HTR-8/SVneo (cell line): ENCODE data around the gene SERINC2.

Source experiments
- DNase-seq: peaks from one replicate; pipeline ENCODE4 v3.0.0; 2011; ENCODE audit warnings: low spot score, mixed read lengths; ENCODE audit not compliant: insufficient read length
- FAIRE-seq: peaks from 2 replicates; lab custom pipeline; 2011; peaks lifted over from hg19 to GRCh38; lab: Jason Lieb, UNC

Gene SERINC2

DNA sequence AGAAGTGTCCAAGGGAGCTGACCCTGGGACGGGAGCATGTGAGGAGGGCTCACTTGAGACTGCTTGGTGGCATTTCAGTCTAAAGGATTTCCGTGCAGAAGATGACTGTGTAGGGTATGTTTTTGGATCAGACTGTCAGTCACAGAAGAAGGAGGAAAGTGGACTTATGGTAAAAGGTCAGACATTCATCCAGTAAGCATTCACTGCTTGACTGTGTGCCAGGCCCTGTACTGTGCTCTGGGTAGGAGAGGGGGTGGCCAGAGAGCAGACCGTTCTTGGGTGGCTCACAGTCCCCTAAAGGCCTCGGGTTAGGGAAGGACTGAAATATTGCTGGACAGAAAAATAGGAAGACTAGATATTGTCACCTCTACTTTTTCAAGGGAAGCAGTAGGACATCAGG is 2.1 kb upstream of the SERINC2 start:
- FAIRE-seq = no peak
- no peak for DNase-seq

DNA sequence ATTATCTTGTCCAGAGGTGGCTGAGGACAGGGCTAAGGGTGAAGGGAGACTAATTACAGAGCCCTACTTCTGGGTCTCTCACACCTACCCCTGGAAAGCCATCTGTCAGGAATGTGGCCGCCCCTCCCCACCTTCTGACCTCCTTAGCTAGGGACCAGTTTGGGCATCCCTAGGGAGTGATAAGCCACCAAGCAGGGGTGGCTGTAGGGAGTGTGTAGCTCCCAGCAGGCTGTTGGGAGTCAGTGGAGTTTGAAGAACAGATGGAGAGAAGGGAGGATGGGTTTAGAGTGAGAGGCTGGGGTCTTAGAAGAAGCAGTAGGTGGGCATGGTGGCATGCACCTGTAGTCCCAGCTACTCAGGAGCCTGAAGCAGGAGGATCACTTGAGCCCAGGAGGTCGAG is 808 bp upstream of the SERINC2 start:
- no peak for FAIRE-seq
- DNase-seq = no peak

DNA sequence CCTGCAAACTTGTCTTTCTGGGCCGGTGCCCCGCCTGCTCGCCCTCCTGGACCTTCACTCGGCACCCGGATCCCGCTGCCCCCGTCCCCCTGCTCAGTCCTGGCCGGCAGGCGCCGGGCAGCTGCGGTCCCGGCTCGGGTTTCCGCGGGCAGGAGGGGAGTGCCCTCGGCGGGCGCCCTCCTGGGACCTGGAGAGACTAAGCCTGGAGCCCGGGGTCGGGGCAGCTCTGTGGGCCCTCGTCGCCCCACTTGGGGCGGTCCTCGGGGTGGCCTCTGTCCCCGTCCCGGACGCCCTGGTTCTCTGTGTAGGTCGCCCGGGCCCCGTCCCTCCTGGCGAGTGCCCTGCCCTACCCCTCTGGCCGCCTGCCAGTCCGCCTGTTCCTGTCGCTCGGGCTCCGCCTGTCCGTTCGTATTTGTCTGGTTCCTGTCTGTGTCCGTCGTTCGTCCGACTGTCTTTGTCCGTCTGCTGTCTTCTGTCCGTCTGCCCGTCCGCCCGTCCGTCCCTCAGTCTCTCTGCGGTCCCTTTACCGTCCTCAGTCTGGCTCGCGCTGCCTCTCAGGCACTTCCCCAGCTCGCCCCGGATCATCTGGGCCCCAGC is 490 bp downstream of the SERINC2 start:
- DNase-seq = no peak
- FAIRE-seq = no peak

- DNase-seq (no peak), FAIRE-seq (no peak)
These were observed 2.0 kb downstream of the SERINC2 start for GRCh38 chr1:31414980-31415370.

- no peak for DNase-seq
- FAIRE-seq = no peak
These were observed 2.6 kb downstream of the SERINC2 start for GRCh38 chr1:31415658-31416057.

GRCh38 chr1:31416101-31416736 is 3.2 kb downstream of the SERINC2 start:
- FAIRE-seq (no peak), DNase-seq (no peak)

GRCh38 chr1:31417148-31417547 is 4.1 kb downstream of the SERINC2 start:
- no peak for DNase-seq
- FAIRE-seq = no peak

DNA sequence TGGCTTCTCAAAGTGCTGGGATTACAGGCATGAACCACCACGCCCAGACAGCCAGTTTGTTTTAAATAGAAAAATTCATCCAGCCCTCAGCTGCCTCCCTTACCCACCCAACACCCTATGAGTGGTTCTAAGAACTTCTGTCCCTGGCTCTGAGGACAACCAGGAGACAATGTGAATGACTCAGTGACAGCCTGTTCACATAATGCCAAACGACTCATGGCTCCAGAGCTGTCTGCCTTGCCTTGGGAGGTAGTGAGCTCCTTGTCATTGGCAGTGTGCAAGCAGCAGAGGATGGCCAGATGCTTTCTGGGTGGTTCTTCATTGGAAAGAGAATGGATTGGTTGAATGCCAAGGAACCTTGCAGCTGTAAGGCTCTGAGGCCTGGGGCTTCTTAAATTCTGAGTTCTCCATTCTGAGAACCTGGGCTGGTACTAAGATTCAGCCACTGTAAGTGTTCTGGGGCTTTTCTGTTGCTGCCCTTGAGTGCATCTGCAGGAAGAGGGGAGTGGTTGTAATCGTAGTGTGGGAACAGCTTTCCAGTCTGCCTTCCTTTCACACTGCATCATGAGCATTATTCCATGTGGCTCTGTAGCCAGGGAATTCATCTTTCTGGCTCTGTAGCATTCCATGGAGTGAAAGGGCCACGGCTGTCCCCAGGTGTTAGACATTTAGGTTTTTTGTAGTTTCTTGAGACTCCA is 5.8 kb downstream of the SERINC2 start:
- FAIRE-seq (no peak), DNase-seq (no peak)

DNA sequence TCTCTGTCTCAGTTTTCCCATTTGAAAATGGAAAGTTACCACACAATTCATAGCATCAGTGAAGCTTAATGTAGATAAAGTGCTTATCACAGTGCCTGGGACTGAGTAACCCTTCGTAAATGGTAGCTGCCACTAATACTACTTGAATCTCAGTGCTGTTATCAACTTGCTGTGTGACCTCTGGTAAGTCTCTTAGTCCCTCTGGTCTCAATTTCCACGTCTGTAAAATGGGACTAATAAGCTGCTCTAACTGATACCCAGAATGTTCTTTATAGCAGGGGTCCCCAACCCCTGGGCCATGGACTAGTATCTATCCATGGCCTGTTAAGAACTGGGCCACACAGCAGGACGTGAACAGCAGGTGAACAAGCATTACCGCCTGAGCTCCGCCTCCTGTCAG is 7.7 kb downstream of the SERINC2 start:
- DNase-seq = no peak
- no peak for FAIRE-seq

- no peak for FAIRE-seq
- no peak for DNase-seq
These were observed 8.5 kb downstream of the SERINC2 start for GRCh38 chr1:31421371-31422040.

- DNase-seq = peak; percentile 82
- peak; percentile 91 for FAIRE-seq
These were observed 9.7 kb downstream of the SERINC2 start for GRCh38 chr1:31422505-31423319.

DNA sequence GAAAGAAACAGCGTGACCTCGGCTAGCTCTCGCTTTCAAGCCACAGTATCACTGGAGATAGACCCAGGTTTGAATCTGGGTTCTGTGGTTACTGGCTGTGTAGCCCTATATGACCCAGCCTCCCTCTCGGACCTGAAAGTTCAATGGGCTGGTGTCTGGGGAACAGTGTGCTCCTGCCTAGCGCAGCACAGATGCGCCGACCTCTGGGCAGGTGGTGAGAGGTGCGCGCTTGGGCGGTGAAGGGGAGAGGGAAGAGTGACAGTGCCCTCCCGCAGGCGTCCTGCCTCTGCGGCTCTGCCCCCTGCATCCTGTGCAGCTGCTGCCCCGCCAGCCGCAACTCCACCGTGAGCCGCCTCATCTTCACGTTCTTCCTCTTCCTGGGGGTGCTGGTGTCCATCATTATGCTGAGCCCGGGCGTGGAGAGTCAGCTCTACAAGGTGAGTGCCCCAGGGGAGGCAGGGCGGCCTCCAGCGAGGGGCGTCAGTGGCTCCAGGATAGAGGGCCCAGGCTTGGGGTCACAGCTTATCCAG is 10.5 kb downstream of the SERINC2 start:
- DNase-seq (no peak), FAIRE-seq (no peak)

GRCh38 chr1:31424568-31424967 is 11.6 kb downstream of the SERINC2 start:
- FAIRE-seq (no peak), DNase-seq (no peak)

DNA sequence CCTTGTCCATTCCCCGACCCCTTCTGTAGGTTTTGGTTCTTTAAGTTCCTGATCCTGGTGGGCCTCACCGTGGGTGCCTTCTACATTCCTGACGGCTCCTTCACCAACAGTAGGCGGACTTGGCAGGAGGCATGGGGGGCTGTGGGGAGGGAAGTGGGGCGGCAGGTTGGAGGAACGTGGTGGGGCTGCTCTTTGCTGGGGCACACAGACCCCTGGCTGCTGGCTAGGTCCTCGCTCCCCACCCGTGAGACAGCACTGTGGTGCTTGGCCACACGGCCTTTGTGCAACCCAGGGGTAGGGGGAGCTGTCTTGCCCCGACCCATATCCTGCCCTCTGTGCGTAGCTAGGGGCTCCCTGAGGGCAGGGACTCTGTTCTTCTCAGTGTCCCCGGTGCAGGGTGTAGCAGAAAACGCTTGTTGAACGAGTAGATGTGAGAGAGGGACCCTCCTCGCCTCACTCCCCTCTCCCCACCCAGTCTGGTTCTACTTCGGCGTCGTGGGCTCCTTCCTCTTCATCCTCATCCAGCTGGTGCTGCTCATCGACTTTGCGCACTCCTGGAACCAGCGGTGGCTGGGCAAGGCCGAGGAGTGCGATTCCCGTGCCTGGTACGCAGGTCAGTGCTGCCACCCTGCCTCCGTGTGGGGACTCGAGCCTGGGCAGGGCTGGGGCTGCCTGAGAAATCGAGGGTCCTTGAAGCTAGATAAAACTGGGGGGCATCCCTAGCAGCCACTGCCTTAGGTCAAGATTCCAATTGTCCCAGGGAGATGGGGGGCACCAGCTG is 12.5 kb downstream of the SERINC2 start:
- no peak for FAIRE-seq
- no peak for DNase-seq

DNA sequence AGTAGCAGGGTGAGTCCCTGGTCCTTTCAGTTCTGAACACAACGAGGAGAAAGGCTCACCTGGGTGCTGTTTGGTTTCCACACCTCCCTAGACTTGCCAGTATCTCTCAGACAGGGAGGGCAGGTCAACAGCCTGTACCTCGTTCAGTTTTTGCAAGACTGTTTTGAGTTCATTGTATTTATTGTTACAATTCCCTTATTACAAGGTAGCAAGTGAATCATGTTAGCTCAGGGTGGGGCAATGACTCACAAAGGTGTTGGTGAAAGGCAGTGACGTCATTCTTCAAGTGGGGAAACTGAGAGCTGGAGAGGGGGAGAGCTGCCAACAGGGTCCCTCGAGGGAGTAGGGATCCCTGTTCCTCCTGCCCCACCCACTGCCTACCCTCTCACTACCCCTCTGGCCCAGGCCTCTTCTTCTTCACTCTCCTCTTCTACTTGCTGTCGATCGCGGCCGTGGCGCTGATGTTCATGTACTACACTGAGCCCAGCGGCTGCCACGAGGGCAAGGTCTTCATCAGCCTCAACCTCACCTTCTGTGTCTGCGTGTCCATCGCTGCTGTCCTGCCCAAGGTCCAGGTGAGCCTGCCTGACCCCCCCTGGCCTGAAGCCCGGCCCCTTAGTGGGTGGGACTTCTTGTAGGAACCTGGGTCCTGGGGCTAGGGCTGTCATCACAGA is 13.4 kb downstream of the SERINC2 start:
- no peak for FAIRE-seq
- no peak for DNase-seq

DNA sequence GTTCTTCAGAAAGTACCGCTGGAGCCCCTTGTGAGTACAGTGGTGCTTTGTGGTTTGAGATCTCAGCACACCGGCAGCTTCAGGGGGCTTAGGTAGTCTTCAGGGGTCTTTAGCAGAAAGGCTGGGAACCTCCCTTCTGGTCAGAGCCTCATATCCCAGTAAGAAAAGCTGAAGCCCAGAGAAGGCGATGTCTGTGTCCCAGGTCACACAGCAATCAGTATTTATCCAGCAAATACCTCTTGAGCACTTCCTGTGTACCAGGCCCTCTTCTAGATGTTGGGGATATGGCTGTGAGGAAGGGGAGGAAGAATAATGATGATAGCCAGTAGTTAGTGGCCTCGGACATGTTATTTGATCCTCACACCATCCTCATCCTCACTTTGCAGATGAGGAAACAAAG is 14.3 kb downstream of the SERINC2 start:
- DNase-seq (no peak), FAIRE-seq (no peak)

- no peak for DNase-seq
- no peak for FAIRE-seq
These were observed 15.6 kb downstream of the SERINC2 start for GRCh38 chr1:31428436-31429221.

DNA sequence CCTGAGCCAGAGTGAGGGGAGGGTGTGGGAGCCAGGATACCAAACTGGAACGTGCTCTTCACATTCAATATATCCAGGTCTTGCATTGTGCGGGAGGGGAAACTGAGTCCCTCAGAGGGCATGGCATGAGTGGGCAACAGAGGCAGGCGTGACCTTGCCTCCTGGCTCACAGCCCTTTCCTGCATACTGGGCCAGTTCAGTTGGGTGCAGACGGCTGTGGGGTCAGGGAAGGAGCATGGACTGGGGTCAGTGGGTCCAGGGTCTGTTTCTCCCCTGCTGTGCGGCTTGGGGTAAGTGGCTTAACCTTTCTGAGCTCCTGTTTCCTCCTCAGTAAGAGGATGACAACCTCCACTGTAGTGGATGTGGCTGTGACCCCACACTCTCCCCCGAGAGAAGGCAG is 16.6 kb downstream of the SERINC2 start:
- no peak for FAIRE-seq
- DNase-seq = no peak
